Mesothelial cell of epicardium (in vitro differentiated cells): ENCODE results near the gene ACSF2. TPM values are rescaled to one million over a fixed set of nuclear protein-coding genes. Genes with fewer than 3 reads are reported as not detected.

Source experiments
- DNase-seq, 2 experiments: peaks; one replicate each; pipeline ENCODE4 v3.0.0; 2021; ENCODE audit warnings: low spot score in 2 of 2; ENCODE audit not compliant: unreplicated experiment in 2 of 2
- H3K27ac Mint-ChIP-seq: 2 replicates; pipeline ENCODE4 v1.8.0; 2021; ENCODE audit warnings: mixed read lengths
- H3K27me3 Mint-ChIP-seq: 2 replicates; pipeline ENCODE4 v1.8.0; 2021; ENCODE audit warnings: low read depth, mixed read lengths
- H3K36me3 Mint-ChIP-seq: 2 replicates; pipeline ENCODE4 v1.8.0; 2021; ENCODE audit warnings: mixed read lengths
- H3K4me1 Mint-ChIP-seq: 2 replicates; pipeline ENCODE4 v1.8.0; 2021; ENCODE audit warnings: mixed read lengths
- H3K4me3 Mint-ChIP-seq: 2 replicates; pipeline ENCODE4 v1.8.0; 2021; ENCODE audit warnings: mild to moderate bottlenecking, moderate library complexity, mixed read lengths
- H3K9me3 Mint-ChIP-seq: 2 replicates; pipeline ENCODE4 v1.8.0; 2021; ENCODE audit warnings: mixed read lengths
- total RNA-seq: library from RNA; stranded (reverse); gene quantifications from 3 replicates; pipeline ENCODE4 v1.2.1, GENCODE V29; 2021
- TF ChIP-seq, protein P1 (sequence below): fragments of 200-600 bp; sonication (generic); IDR thresholded peaks from one replicate; pipeline ENCODE4 v1.5.0; 2021; ENCODE audit warnings: antibody characterized with exemption; ENCODE audit not compliant: unreplicated experiment

The ACSF2 gene
- total RNA-seq, 1 donor from 2014 or later = 113 TPM

GRCh38 chr17:50466371-50467113 lies 40.5 kb downstream of the ACSF2 start:
- peaks cover 20% of the 10 kb centered on the region for H3K27me3 Mint-ChIP-seq
- H3K36me3 Mint-ChIP-seq = peaks cover 14% of the 10 kb centered on the region
- H3K9me3 Mint-ChIP-seq = no peaks in the 10 kb centered on the region
- no peak overlapping the region for H3K27ac Mint-ChIP-seq
- TF ChIP-seq, protein P1, sequence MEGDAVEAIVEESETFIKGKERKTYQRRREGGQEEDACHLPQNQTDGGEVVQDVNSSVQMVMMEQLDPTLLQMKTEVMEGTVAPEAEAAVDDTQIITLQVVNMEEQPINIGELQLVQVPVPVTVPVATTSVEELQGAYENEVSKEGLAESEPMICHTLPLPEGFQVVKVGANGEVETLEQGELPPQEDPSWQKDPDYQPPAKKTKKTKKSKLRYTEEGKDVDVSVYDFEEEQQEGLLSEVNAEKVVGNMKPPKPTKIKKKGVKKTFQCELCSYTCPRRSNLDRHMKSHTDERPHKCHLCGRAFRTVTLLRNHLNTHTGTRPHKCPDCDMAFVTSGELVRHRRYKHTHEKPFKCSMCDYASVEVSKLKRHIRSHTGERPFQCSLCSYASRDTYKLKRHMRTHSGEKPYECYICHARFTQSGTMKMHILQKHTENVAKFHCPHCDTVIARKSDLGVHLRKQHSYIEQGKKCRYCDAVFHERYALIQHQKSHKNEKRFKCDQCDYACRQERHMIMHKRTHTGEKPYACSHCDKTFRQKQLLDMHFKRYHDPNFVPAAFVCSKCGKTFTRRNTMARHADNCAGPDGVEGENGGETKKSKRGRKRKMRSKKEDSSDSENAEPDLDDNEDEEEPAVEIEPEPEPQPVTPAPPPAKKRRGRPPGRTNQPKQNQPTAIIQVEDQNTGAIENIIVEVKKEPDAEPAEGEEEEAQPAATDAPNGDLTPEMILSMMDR = no peak
- H3K4me3 Mint-ChIP-seq = no peak overlapping the region
- no peaks in the 10 kb centered on the region for H3K4me1 Mint-ChIP-seq
- no peak for DNase-seq

DNA sequence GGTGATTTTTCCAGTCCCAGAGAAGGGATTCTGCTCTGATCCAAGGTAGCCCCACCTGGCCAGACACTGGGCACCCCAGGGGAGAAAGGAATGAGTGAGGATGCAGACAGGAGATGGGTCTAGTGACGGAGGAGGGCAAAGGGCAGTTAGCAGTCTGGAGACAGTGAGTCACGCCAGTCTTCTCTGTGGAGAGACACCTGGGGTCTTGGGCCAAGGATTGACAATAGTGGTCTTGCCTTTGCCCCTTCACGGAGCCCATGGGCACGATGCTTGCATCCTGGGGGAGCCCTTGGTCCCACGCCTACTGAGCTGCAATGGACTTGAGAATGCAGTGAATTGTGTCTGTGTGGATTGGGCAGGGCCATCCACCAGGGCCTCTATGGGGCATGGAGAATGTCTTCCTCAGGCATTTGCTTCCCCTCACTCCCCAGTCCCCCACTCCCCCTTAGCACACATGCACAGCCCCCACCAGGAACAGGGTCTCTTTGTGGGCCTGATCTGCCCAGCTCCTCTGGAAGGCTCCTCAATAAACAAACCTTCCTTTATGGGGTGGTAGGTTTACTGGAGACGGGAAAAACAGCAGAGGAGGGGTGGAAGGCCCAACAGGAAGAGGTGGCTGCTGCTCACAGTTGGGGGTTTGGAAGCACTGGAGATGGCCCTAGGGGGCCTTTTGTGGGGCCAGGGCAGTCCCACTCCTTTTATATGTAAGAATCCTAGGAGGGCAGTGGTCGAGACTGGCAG lies 41.3 kb downstream of the ACSF2 start:
- Mint-ChIP-seq H3K36me3 (peaks cover 18% of the 10 kb centered on the region), H3K9me3 (no peaks in the 10 kb centered on the region), H3K4me3 (no peak overlapping the region), H3K27ac (no peak overlapping the region), H3K4me1 (no peaks in the 10 kb centered on the region), H3K27me3 (peaks cover 20% of the 10 kb centered on the region)
- TF ChIP-seq, protein P1 = no peak
- no peak for DNase-seq

DNA sequence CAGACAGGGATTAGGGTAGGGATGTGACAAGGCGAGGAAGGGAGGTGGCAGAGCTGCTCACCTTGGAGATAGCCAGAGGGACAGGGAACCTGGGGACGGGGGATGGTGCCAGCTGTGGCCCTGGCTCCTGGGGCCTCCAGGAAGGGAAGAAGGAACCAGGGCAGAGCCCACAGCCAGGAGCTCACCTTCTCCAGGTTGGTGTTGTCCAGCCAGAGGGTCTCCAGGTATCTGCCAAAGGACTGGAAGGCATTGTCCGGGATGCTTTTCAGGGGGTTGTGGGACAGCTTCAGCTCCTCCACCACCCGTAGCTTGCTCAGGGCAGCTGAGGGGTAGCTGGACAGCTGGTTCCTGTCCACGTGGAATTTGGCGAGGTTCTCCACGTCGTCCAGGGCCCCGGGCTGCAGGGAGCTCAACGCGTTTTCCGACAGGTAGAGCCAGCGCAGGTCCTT lies 41.9 kb downstream of the ACSF2 start:
- peaks cover 17% of the 10 kb centered on the region for H3K36me3 Mint-ChIP-seq
- H3K9me3 Mint-ChIP-seq = no peaks in the 10 kb centered on the region
- H3K27ac Mint-ChIP-seq = no peak overlapping the region
- H3K4me3 Mint-ChIP-seq = peak overlapping the region; percentile 20
- TF ChIP-seq, protein P1 = no peak
- DNase-seq = no peak
- peaks cover 20% of the 10 kb centered on the region for H3K27me3 Mint-ChIP-seq
- H3K4me1 Mint-ChIP-seq = no peaks in the 10 kb centered on the region

- H3K27ac Mint-ChIP-seq = no peak within 1 kb of the TSS
- H3K9me3 Mint-ChIP-seq = no peaks in the 10 kb centered on the region
- H3K36me3 Mint-ChIP-seq = peaks cover 20% of the 10 kb centered on the region
- peak within 1 kb of the TSS; percentile 45 for H3K4me3 Mint-ChIP-seq
- peaks cover 20% of the 10 kb centered on the region for H3K27me3 Mint-ChIP-seq
- TF ChIP-seq, protein P1 = no peak
- DNase-seq = no peak
- H3K4me1 Mint-ChIP-seq = no peaks in the 10 kb centered on the region
Observed at GRCh38 chr17:50468304-50469207, 42.5 kb downstream of the ACSF2 start, which contains the start of gene CHAD. Gene CHAD (minus strand): TSS chr17:50468880. CDS start chr17:50468813, 67 bp downstream.

GRCh38 chr17:50469208-50469605 lies 43.2 kb downstream of the ACSF2 start:
- Mint-ChIP-seq H3K9me3 (no peaks in the 10 kb centered on the region), H3K4me1 (no peaks in the 10 kb centered on the region), H3K27me3 (peaks cover 20% of the 10 kb centered on the region), H3K36me3 (peaks cover 26% of the 10 kb centered on the region), H3K4me3 (peak overlapping the region; percentile 45), H3K27ac (no peak overlapping the region)
- TF ChIP-seq, protein P1 = no peak
- no peak for DNase-seq
